ENCODE results near the gene RRM2. TPM values are rescaled to one million over a fixed set of nuclear protein-coding genes. Genes with fewer than 3 reads are reported as not detected.

The RRM2 gene
- total RNA-seq, 1 donor from 2014 or later, result 11.9 TPM

DNA sequence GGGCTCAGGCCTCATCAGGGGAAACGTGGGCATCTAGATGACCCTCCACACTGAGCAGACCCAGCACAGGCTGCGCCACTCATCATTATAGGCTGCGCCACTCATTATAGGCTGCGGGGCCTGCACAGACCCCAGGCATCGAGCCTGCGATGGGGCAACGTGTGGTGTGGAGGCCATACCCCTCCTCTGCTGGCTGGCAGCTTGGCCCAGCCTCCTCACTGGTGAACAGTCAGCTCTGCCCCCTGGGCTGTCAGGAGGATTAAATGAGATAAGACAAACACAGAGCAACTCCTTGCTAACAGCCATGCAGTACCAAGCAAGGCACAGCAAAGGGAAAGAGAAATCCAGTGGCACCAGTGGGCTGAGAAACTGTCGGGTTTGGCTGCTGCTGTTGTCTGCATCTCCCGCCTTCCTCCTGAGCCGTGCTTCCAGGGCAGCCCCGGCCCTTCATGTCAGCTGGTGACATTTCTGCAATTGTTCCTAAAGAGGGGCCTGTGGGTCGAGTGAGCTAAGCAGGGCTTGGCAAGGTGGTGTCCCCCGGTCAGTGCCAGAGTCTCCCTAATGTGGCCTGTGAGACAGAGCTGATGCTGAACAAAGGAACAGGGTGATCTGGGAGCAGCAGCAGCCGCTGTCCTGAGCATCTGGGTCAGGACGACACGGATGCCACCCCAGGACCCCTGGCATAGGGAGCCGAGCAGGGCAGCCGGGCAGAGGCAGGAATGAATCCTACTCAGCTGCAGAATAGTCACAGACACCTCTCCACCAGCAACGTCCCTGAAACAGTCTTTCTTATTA is 48.7 kb downstream of the RRM2 start:
- H3K27me3 ChIP-seq (ENCODE audit: insufficient read depth, low read length), result no peaks in the 10 kb centered on the region
- no peak overlapping the region for H3K4me3 ChIP-seq (ENCODE audit: insufficient read depth, low read depth, low read length)
- H3K4me1 Mint-ChIP-seq (ENCODE audit: low read depth, unreplicated experiment), result peaks cover 11% of the 10 kb centered on the region
- peaks cover 22% of the 10 kb centered on the region for H3K4me1 ChIP-seq (ENCODE audit: insufficient read depth, low read length)
- H3K27ac ChIP-seq (ENCODE audit: low read depth, low read length), result no peak overlapping the region
- no peak for TF ChIP-seq EZH2 (IDR thresholded peaks at IDR 0.05; ENCODE audit: insufficient read depth, low read length)
- TF ChIP-seq, protein P1, sequence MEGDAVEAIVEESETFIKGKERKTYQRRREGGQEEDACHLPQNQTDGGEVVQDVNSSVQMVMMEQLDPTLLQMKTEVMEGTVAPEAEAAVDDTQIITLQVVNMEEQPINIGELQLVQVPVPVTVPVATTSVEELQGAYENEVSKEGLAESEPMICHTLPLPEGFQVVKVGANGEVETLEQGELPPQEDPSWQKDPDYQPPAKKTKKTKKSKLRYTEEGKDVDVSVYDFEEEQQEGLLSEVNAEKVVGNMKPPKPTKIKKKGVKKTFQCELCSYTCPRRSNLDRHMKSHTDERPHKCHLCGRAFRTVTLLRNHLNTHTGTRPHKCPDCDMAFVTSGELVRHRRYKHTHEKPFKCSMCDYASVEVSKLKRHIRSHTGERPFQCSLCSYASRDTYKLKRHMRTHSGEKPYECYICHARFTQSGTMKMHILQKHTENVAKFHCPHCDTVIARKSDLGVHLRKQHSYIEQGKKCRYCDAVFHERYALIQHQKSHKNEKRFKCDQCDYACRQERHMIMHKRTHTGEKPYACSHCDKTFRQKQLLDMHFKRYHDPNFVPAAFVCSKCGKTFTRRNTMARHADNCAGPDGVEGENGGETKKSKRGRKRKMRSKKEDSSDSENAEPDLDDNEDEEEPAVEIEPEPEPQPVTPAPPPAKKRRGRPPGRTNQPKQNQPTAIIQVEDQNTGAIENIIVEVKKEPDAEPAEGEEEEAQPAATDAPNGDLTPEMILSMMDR (IDR thresholded peaks at IDR 0.05; ENCODE audit: insufficient read depth, low read depth, low read length), result no peak
- H3K27ac Mint-ChIP-seq (ENCODE audit: unreplicated experiment), result no peak overlapping the region
- no peak overlapping the region for H2AFZ ChIP-seq (ENCODE audit: low read depth, low read length)
- peak overlapping the region; percentile 51 for H3K4me2 ChIP-seq (ENCODE audit: low read length)
- H3K27me3 Mint-ChIP-seq (ENCODE audit: low read depth, unreplicated experiment), result peaks cover 28% of the 10 kb centered on the region
- H3K36me3 ChIP-seq (ENCODE audit: insufficient read depth, low read length), result no peaks in the 10 kb centered on the region
- FAIRE-seq (no peak), DNase-seq (ENCODE audit: low read depth) (no peak)
- H3K9me3 Mint-ChIP-seq (ENCODE audit: unreplicated experiment), result no peaks in the 10 kb centered on the region
- no peaks in the 10 kb centered on the region for H3K36me3 Mint-ChIP-seq (ENCODE audit: low read depth, unreplicated experiment)
- H4K20me1 ChIP-seq (ENCODE audit: insufficient read depth, low read length), result no peaks in the 10 kb centered on the region
- no peaks in the 10 kb centered on the region for H3K9me3 ChIP-seq (ENCODE audit: insufficient read depth, low read depth, low read length)
- no peak overlapping the region for H3K9ac ChIP-seq (ENCODE audit: low read length)
- H3K4me3 Mint-ChIP-seq (ENCODE audit: unreplicated experiment), result no peak overlapping the region
- no peaks in the 10 kb centered on the region for H3K79me2 ChIP-seq (ENCODE audit: insufficient read depth, low read length)

DNA sequence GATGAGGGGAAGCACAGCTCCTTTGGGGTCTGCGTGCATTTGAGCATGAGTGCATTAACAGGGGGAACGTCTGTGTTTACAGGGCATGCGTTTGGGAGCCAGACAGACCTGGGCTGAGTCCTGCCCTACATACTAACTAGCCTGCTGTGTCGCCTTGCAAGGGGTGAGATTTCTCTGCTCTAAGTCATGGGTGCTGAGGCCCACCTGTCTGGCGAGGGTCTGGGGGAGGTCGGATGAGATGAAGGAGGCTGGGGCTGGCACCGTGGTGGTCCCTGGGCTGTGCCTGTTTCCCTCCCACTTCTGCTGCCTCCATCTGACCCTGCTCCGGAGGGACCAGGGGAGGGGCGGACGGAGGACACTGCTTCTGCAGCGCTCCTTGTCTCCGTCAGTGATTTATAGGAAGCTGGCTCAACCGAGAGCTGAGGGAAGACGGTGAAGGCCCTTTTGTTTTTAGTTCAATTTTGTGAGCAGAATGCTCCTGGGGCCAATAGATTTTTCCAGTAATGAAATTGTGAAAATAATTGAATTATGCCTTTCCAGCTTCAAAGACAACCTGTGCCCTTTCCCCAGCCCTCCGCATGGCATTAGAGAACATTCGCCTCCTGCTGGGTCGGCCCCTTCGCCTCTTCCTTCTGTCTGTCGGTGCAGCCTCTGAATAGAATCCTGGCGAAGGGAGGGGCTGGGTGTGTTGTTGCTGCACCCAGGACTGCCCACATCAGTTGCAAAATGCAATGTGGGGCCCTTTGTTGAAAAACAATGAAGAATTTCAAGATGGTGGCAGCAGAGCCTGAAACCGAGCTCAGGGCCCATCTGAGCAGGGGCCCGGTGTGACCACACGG is 49.7 kb downstream of the RRM2 start:
- no peaks in the 10 kb centered on the region for H3K79me2 ChIP-seq (ENCODE audit: insufficient read depth, low read length)
- peaks cover 11% of the 10 kb centered on the region for H3K4me1 Mint-ChIP-seq (ENCODE audit: low read depth, unreplicated experiment)
- H3K9me3 ChIP-seq (ENCODE audit: insufficient read depth, low read depth, low read length), result no peaks in the 10 kb centered on the region
- H3K36me3 ChIP-seq (ENCODE audit: insufficient read depth, low read length), result no peaks in the 10 kb centered on the region
- H3K4me2 ChIP-seq (ENCODE audit: low read length), result no peak overlapping the region
- no peaks in the 10 kb centered on the region for H3K9me3 Mint-ChIP-seq (ENCODE audit: unreplicated experiment)
- H3K36me3 Mint-ChIP-seq (ENCODE audit: low read depth, unreplicated experiment), result no peaks in the 10 kb centered on the region
- no peak overlapping the region for H2AFZ ChIP-seq (ENCODE audit: low read depth, low read length)
- H3K4me1 ChIP-seq (ENCODE audit: insufficient read depth, low read length), result peaks cover 22% of the 10 kb centered on the region
- H3K4me3 ChIP-seq (ENCODE audit: insufficient read depth, low read depth, low read length), result no peak overlapping the region
- no peak overlapping the region for H3K4me3 Mint-ChIP-seq (ENCODE audit: unreplicated experiment)
- peaks cover 28% of the 10 kb centered on the region for H3K27me3 Mint-ChIP-seq (ENCODE audit: low read depth, unreplicated experiment)
- no peak for FAIRE-seq
- H4K20me1 ChIP-seq (ENCODE audit: insufficient read depth, low read length), result no peaks in the 10 kb centered on the region
- no peaks in the 10 kb centered on the region for H3K27me3 ChIP-seq (ENCODE audit: insufficient read depth, low read length)
- no peak for TF ChIP-seq EZH2 (IDR thresholded peaks at IDR 0.05; ENCODE audit: insufficient read depth, low read length)
- TF ChIP-seq, protein P1 (IDR thresholded peaks at IDR 0.05; ENCODE audit: insufficient read depth, low read depth, low read length), result no peak
- H3K27ac ChIP-seq (ENCODE audit: low read depth, low read length), result no peak overlapping the region
- no peak overlapping the region for H3K9ac ChIP-seq (ENCODE audit: low read length)
- DNase-seq (ENCODE audit: low read depth), result no peak
- H3K27ac Mint-ChIP-seq (ENCODE audit: unreplicated experiment), result no peak overlapping the region

Data from astrocyte (in vitro differentiated cells and primary cell).